Gastroesophageal sphincter (tissue), 3 donors: ENCODE measurements around the gene ICA1.
"Not testable (repeated sequence)": the region's sequence is repeated elsewhere in the genome, so short reads cannot be mapped to it uniquely, and the experiment has no call there.

ENCODE experiments used
- CTCF ChIP-seq, 4 experiments: fragments of 200-600 bp in 2 of 4; fragments of 450-650 bp in 2 of 4; sonication (generic) in 1 of 4; IDR thresholded peaks; one replicate each; pipeline ENCODE4 v1.5.1; 2017 to 2019; ENCODE audit warnings: antibody characterized with exemption in 4 of 4, mild to moderate bottlenecking in 2 of 4, moderate library complexity in 2 of 4
- EP300 ChIP-seq: sonication (generic); formaldehyde crosslinking; IDR thresholded peaks from one replicate; pipeline ENCODE4 v1.6.1; 2017; ENCODE audit warnings: antibody characterized with exemption, mild to moderate bottlenecking
- POLR2AphosphoS5 ChIP-seq: sonication (generic); formaldehyde crosslinking; IDR thresholded peaks from one replicate; pipeline ENCODE4 v1.6.1; 2017; ENCODE audit warnings: antibody characterized with exemption

- TF ChIP-seq CTCF (IDR thresholded peaks at IDR 0.05); EP300; POLR2AphosphoS5: not testable (repeated sequence)
Observed at GRCh38 chr7:8101292-8101691, 160.7 kb downstream of the ICA1 start.
